ENCODE measurements around the gene RBMS3.

GRCh38 chr3:29440413-29441305 lies 159.8 kb downstream of the RBMS3 start:
- TF ChIP-seq EP300 (IDR thresholded peaks at IDR 0.05) (no peak), POLR2A (IDR thresholded peaks at IDR 0.05) (no peak)
- TF ChIP-seq, protein P1, sequence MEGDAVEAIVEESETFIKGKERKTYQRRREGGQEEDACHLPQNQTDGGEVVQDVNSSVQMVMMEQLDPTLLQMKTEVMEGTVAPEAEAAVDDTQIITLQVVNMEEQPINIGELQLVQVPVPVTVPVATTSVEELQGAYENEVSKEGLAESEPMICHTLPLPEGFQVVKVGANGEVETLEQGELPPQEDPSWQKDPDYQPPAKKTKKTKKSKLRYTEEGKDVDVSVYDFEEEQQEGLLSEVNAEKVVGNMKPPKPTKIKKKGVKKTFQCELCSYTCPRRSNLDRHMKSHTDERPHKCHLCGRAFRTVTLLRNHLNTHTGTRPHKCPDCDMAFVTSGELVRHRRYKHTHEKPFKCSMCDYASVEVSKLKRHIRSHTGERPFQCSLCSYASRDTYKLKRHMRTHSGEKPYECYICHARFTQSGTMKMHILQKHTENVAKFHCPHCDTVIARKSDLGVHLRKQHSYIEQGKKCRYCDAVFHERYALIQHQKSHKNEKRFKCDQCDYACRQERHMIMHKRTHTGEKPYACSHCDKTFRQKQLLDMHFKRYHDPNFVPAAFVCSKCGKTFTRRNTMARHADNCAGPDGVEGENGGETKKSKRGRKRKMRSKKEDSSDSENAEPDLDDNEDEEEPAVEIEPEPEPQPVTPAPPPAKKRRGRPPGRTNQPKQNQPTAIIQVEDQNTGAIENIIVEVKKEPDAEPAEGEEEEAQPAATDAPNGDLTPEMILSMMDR (IDR thresholded peaks at IDR 0.05): no peak
